Stimulated activated CD8-positive, alpha-beta memory T cell treated with anti-CD3 and anti-CD28 coated beads, Interleukin-7, amount 100 ng/mL, for 48 hours (primary cell): Measurements from ENCODE around the gene THRB.

ENCODE experiments used
- DNase-seq, 2 donors: peaks; one replicate each; pipeline ENCODE4 v3.0.0-alpha.2; 2020; ENCODE audit warnings: low read depth in 1 of 2; ENCODE audit errors: extremely low read depth in 1 of 2

The THRB gene

DNA sequence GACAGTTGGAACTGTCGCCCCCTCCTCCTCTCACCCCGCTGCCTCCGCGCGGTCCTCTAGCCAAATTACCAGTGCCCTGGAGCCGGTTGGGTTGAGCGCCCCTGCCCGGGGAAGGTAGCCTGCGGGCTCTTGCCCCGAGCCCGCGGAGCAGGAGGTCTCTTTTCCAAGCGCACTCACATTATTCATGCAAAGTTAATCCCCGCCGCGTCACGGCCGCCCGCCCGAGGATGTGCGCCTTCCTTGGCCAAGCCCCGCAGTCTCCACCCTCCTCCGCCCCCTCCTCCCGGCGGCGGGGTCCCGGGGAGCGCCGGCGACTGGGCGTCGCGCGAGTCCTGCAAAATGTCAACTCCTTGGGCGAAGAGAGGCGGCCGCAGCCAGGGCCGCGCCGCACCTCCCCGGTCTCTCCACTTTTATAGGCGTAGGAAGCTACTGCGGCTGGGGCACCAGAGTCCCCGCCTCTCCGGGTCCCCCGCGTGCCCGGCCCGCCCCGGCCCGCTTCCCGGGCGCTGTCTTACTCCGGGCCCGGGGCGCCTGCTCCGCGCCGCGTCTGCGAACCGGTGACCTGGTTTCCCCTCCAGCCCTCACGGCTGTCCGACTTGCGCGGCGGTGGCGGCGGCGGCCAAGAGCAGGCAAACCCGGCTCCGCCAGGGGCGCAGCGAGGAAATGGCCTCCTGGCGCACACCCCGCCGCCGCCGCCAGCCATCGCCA, at the start of gene THRB:
Gene THRB (minus strand): TSS at position 233 of the 708 bp plus-strand sequence.
- no peak for DNase-seq

DNA sequence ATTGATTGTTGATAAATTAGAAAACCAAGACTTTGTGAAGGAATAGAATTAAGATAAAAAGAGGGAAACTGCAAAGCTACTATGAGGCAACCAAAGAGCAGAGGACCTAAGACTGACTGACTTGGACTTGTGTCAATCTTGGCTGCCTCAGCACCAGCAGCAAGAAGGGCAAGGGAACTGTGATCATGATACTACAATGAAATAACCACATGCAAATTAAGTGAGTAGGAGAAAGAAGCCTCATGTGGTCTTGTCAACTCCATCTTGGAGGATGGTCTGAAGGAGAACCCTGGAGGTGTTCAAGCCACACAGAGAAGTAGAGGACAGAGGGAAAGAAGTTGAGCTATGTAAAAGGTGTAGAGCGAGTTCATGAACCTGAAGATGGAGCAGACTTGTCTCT, 47.3 kb upstream of the THRB start:
- DNase-seq, result no peak

DNA sequence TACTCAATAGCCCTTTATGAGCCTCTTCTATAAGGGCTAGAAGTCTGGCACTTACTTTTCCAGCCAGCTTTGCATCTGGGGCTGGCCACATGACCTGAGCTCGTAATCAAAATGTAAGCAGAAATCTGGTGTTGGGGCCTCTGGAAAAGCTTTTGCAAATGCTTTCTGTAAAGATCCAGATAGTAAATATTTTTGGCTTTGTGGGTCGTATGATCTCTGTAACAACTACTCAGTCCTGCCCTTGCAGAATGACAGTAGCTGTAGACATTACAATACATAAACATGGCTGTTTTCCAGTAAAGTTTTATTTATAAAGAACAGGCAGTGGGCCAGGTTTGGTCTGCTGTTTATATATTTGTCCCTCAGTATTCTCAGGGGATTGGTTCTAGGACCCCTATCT, 46.2 kb upstream of the THRB start:
- no peak for DNase-seq

DNA sequence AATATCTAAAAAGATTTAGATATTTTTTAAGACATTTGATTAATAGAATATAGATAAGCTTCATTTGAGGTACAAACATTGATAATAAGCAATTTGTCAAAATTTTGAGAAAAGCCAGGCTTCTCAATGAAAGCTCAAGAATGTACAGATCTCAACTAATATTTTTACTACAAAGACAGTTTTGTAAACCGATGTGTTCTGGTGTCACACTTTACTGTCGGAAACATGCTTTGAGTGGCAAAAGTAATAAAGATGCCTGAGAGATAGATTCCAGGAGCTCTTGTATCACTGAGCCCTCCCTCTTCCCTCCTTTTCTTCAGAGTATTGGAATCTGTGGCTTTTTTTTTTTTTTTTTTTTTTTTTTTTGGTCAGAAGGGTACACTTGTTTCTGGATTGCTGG, 45.0 kb upstream of the THRB start:
- no peak for DNase-seq

DNA sequence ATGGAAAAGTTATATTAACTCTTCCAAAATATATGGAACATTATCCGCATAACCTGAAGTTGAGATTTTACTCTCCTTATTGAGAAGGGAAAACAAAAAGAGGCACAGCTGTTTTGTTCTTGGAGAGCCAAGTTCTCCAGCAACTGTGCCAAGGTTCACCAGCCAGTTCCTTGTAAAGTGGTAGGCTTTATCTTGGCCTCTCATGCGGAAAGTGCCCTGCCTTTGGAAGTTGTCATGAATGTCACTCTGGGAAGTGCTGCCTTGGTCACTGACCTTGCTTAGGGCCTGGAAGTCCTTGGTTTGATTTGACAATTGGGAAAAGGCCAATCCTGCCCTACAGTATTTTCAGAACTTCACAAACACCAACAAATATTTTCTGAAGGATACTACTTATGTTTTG, 44.2 kb upstream of the THRB start:
- DNase-seq, result no peak

DNA sequence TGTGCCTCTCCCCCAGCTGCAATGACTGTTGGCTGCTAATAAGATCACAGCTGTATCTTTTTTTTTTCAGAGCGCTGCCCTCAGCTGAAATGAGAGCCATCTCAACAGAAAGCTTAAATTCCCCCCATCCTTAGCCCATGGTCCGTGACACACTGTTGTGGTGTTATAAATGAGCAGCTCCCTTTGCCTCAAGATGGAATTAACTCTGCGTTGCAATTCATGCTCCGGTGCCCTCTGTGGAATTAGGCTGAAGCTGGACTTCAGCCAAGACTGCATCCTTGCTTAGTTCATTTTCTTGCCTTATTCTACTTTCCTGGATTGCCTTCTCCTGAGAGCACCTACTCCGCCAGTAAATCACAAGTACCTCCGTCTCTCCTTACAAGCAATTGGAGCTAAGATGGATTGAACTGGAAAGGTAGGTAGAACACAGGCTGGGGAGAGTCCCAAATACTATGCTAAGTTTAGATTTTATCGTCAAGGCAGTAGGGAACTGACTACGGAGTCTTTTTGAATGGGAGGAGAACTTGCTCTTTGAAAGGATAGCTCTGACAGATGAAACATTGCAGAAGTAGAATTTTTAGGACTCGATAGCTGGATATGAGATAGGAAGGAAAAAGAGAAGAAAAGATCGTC, 39.0 kb upstream of the THRB start:
- no peak for DNase-seq

DNA sequence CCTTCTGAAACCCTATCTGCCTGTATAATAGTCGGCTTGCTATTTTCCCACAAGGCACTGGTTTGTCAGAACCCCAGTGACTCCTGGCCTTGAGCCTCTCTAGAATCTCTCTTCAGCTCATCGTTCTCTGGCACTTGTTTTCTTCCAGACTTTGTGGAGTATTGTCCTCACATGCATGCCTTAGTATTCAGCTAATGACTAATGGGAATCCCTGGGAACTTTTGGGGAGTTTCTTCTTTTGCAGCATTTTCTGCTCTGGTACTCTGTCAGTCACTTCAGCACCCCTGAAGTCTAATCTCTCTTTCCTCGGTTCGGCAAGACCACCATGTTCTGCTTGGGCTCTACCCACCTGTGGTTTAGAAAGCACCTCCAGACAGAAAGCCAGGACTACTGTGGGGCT, 35.8 kb upstream of the THRB start:
- no peak for DNase-seq

DNA sequence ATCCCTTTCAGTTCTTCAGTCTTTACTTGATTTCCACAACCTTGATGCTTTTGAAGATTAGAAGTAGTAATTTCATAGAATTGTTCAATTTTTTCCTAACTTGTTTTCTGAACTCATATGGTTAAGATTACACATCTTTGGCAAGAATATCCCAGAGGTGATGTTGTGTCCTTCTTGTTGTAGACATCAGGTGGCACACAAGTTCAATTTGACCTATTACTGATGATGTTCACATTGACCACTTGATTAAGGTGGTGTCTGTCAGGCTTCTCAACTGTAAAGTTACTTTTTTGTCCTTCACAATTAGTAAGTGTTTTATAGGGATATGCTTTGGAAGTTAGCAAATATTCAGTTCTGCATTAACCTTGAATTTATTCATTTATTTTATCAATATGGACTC, 34.6 kb upstream of the THRB start:
- no peak for DNase-seq

DNA sequence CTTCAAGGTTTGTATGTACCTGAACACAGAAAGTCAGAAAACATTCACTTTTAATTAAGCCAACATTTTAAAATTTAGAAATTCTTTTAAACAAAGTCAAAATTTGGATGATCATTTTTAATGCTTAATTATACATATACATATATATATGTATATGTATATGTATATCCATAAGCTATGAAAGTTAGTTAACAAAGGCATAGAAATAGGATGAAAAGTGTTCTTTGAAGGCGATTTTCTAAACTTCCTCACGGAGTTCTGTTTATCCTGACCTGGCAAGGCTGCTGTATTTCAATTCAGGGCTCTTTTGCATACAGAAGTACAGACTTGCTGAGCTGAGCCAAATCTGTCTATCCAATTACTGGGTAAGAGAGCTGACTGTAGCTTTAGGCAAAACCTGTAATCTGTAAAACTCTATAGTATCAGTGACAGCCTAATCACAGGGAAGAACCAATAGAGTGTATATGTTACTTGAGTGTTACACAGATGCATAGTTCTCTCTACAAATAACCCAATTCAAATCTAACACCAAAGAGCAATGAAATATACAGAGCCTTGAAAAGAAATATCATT, 32.1 kb upstream of the THRB start:
- no peak for DNase-seq

DNA sequence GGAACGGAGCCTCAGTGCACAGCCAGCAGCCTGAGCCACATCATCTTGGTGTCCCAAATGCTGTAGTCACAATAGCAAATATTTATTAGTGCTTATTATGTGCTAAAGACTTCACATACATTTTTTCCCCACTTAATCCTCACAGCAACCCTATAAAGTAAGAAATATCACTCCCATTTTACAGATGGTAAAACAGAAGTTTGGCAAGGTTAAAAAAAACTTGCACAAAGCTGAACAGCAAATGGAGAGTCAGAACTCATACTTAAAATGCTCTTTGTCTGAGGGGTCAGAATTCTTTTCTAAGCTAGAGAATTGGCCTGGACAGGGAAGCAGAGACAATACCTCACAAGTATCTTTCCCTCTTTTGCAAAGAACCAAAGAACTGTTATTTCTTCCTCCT, 30.9 kb upstream of the THRB start:
- DNase-seq, result no peak

DNA sequence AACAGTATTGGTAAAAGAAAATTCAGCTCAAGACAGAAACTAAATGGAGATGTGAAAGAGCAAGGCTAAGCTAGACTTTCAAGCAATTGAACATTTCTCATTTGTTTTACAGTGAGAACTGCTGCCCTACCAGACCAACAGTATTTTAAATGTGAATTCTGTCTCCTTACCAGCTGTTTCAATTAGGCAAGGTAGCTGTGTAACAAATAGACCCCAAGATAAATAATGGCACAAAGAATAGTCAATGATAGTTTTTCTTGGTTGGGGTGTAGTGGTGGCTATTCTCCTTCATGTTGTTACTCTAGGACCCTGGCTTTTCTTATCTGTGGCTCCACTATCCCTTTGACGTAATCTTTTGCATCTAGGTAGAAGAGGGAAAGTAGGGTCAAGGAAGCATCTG, 30.4 kb upstream of the THRB start:
- DNase-seq, result no peak

DNA sequence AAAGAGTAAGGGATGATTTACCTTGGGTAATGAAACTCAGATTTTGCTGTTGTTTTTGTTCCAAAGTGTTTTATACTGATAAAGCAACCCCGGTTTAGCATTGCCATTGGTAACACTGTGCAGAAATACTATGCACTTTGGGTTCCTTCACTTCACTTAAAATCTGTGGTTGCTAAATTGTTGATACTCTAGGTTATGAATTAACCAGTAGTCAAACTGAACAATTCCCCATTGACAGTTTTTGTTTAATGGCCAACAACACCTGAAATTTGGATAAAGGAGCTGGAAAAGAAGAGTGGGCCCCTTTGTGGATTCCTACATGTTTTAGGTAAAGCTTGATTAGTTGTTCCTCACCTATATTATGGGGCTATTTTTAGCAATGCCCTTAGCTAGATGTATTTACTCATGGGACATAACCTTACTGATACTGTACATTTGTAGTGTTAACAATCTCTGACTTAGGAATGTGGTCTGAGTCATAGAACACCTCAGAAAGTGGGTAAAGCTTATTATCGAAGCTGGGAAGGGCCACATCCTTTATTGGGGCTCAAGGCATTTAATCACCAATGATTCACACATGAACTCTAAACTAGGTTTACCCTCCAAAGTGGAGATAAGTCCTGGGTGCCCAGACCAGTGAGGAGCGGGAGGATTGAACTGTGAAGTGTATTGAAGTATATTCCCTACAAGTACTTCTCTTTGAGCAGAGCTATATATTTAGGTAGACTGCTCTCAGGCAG, 29.5 kb upstream of the THRB start:
- no peak for DNase-seq

DNA sequence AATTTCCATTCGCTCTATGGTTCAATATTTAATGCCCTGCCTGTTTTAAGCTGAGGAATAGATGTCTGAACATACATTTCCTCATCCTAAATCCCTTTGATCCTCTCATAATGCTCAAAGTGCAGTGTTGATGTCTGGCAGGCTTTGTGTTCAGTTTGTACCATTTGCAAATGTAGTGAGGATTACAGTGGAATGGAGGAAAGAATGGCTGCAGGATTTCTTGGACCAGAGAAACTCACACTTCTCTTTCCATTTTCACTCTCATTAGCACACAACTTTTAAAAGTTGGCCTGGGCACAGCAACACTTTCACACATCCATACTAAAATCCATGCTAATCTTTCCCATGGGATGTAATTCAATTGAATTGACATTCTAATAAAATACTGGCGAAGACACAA, 28.6 kb upstream of the THRB start:
- DNase-seq, result no peak

DNA sequence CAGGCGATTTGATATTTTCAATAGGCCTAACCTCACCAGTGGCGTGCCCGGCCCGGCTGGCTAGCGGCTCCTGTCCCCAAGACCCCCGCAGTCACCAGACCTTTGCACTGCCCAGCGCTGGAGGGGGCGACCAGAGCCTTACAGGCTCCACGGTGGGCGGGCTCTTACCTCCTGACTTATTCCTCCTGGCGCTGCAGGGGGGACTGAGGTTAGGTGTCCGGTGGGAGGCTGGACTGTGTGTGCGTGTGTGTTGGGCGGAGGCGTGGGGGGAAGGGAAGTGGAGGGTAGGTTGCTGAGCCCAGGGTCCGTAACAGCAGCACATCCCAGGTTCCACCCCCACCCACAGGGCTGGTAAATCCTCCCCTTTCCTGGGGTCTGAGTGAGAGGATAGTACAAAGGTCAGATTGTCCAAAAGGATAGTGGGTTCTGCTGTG, 27.5 kb upstream of the THRB start:
- no peak for DNase-seq

DNA sequence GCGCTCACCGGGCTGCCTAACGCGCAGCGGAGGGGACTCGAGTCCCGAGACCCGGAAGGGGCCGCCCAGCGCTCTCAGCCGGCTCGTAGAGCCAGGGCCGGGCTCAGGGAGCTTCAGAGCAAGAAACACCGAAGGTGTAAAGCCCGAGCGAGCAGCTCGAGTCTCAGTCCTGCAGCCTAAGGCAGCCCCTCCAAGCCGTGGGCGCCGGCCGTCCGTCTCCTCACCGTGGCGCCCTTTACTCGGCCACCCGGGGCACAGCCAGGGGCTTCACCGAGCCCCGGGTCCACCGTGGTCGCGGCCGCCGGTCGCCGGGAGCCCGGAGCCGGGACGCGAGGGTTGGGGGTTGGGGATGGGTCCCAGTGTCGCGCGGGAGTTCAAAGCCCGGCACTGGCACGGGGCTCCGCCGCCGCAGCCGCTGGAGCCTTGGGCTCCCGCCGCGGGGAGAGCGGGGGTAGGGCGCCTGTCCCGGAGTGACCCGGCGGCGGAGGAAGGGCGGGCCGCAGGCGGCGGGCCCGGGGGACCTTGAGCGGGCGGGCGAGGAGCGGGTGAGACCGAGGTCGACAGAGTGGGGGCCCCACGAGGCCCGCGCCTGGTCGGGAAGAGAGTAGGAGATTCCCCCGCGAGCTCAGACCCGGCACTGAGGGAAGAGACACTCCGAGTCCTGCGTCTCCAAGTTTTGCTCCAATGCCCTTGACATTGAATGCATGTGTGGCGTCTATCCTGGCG, 26.9 kb upstream of the THRB start:
- no peak for DNase-seq

DNA sequence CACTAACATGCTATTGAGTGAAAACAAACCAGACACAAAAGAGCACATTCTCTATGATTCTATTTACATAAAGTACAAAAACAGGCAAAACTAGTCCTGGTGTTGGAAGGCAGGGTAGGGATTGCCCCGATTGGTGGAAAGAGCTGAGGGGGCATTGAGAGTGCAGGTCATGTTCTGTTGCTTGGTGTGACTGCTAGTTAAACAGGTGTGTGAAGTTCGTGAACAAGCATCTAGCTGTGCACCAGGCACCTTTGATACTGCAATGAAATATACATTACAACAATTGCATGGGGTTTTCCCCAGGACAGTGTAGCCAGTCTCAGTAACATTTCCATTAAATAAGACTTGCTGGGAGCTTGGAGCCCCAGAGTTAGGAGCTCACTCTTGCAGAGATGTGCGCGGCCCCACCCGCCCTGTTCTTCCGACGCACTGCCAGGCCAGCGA, 26.3 kb upstream of the THRB start:
- no peak for DNase-seq

DNA sequence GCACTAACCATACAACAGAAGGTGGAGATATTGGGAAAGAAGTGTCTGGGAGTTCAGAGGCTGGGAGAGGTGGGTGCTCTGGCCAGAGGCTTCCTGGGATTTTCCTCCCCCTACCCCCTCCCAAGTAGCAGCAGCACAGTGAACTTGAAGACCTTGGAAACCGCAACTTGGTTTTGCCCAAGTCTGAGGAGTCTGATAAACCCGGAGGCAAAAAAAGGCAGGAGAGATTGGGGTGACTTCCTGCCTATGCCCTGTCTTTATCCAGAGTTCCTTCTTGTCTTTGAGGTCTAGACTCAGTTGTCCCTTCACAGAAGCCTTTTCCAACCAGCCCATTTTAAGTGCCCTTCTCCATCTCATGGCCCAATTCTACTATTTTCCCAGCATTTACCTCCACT, 25.4 kb upstream of the THRB start:
- no peak for DNase-seq

DNA sequence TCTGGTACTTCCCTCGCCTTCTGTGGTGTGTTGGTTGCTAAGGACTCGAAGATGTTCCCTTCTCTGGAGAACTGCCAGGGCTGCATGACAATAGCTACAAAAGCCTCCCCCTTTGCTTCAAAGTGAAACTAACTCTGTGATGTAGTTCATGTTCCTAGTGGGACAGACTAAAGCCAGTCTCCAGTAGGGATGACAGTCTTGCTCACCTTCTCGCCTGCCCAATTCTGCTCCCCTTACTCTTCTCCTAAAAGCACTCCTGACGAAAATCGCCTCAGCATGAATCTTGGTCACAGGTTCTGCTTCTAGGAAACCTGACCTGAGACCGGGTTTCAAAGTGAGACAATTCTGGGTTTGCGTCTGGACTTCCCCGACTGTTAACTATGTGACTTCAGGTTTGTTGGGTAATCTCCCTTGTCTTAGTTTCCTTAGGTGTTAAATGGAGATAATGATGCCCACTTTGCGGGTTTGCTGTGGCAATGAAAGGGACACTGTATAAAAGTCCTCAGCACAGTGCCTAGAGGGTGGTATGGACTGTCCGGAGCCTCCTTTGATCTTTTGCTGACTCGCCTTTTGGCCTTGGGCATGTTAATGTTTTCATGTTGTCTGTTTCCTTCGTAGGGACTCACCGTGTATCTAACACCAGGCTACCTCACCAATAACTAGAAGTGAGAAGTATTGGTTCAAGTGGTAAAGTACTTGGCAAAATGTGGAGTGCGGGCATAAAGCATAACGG, 24.9 kb upstream of the THRB start:
- DNase-seq, result no peak

DNA sequence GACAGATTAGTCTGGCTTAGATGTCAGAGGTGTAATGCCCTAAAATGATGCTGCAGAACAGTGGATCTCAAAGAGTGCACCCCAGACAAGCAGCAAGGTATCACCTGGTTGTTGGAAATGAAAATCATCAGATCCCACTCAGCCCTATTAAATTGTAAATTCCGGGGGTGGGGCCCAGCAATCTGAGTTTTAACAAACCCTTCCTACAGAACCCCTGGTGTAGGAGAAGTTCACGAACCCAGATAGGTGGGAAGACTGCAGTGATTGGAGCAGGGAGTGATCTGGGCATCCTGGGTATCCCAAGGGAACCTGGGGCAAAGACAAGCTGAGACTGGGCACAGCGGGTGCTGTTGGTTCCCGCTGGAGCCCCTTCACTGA, 24.3 kb upstream of the THRB start:
- DNase-seq, result no peak

DNA sequence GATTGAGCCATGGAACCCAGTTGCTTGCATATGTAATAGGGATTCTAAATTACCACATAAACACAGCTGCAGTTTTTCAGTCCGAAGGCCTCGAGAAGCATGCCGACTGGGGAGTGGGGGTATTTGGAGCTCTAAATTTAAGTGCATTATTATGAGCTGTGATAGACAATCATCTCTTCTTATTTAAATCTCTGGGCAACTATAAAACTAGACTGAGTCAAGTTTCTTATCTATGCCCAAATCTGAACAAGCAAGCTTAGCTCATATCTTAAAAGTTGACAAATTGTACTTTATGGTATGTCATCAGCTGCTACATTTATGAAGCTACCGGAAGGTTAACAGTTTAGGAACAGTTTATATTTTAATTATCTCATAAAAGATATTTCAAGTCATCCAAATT, 19.5 kb upstream of the THRB start:
- DNase-seq, result no peak

DNA sequence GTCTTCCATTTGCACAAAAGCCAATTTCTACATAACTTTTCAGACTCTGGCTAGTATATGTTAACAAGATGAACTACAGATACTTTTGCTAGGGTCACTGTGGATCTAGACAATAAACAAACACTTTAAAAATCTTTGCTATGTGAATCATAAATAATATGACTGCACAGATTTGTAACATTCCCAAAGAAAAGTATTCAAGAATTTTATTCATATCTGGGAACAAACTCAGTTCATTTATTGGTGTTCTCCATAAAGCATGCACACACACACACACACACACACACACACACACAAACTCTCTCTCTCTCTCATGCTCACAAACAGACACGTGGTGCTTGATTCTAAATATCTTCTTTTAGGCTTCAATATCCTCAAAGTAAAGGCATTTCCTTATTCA, 18.8 kb upstream of the THRB start:
- no peak for DNase-seq
